H4 (cell line): ENCODE measurements around the gene CLEC4F. TPM values are rescaled to one million over a fixed set of nuclear protein-coding genes. Genes with fewer than 3 reads are reported as not detected.
"Not testable (repeated sequence)": the region's sequence is repeated elsewhere in the genome, so short reads cannot be mapped to it uniquely, and the experiment has no call there.

Experiments used
- DNase-seq: peaks from one replicate; pipeline ENCODE4 v3.0.0-alpha.2; 2015; ENCODE audit warnings: low spot score
- total RNA-seq: library from RNA; depleted of rRNA; stranded (reverse); fragments of >200 nt; shearing (Covaris generic); gene quantifications from 2 replicates; pipeline ENCODE4 v1.2.3, GENCODE V29; 2014

The CLEC4F gene
- total RNA-seq, 1 experiment from 2014 or later: not detected

GRCh38 chr2:70827388-70827787 lies 7.0 kb upstream of the CLEC4F start:
- DNase-seq: no peak

- no peak for DNase-seq
These were observed 6.4 kb upstream of the CLEC4F start for GRCh38 chr2:70826696-70827350.

GRCh38 chr2:70823249-70823648 lies 2.9 kb upstream of the CLEC4F start:
- DNase-seq: no peak

- DNase-seq: no peak
These were observed 2.4 kb upstream of the CLEC4F start for GRCh38 chr2:70822843-70823242.

- no peak for DNase-seq
These were observed 3.0 kb downstream of the CLEC4F start for GRCh38 chr2:70817284-70817954.

GRCh38 chr2:70816726-70817125 lies 3.7 kb downstream of the CLEC4F start:
- no peak for DNase-seq

- DNase-seq: no peak
These were observed 11.1 kb downstream of the CLEC4F start for GRCh38 chr2:70808983-70809958.

- DNase-seq: no peak
These were observed 12.6 kb downstream of the CLEC4F start for GRCh38 chr2:70807828-70808118.

- DNase-seq: no peak
These were observed 13.1 kb downstream of the CLEC4F start for GRCh38 chr2:70807102-70807827.

GRCh38 chr2:70806620-70807019 lies 13.8 kb downstream of the CLEC4F start:
- DNase-seq: no peak

- DNase-seq: no peak
These were observed 14.4 kb downstream of the CLEC4F start for GRCh38 chr2:70806013-70806412.

GRCh38 chr2:70801607-70802263 lies 18.7 kb downstream of the CLEC4F start:
- no peak for DNase-seq

- no peak for DNase-seq
These were observed 20.7 kb downstream of the CLEC4F start for GRCh38 chr2:70799706-70800105.

GRCh38 chr2:70797996-70798395 lies 22.4 kb downstream of the CLEC4F start:
- not testable (repeated sequence) for DNase-seq

- no peak for DNase-seq
These were observed 22.9 kb downstream of the CLEC4F start for GRCh38 chr2:70797506-70797905.

GRCh38 chr2:70796262-70796661 lies 24.1 kb downstream of the CLEC4F start:
- no peak for DNase-seq

- DNase-seq: no peak
These were observed 25.0 kb downstream of the CLEC4F start for GRCh38 chr2:70795164-70795995.

GRCh38 chr2:70793450-70793849 lies 26.9 kb downstream of the CLEC4F start:
- no peak for DNase-seq

GRCh38 chr2:70790136-70790828 lies 30.1 kb downstream of the CLEC4F start, which contains the start of gene FIGLA:
TSS of gene FIGLA (minus strand) at chr2:70790643. CDS start at chr2:70790638, 5 bp downstream.
- no peak for DNase-seq
